GM18502 (cell line): ENCODE results near the gene ODAD4.

ENCODE experiments used
- ATAC-seq: cut with Tn5 transposase; IDR thresholded peaks from one replicate; pipeline ENCODE4 v1.9.1; 2021; ENCODE audit warnings: mild to moderate bottlenecking; ENCODE audit not compliant: unreplicated experiment, poor library complexity

Gene ODAD4

DNA sequence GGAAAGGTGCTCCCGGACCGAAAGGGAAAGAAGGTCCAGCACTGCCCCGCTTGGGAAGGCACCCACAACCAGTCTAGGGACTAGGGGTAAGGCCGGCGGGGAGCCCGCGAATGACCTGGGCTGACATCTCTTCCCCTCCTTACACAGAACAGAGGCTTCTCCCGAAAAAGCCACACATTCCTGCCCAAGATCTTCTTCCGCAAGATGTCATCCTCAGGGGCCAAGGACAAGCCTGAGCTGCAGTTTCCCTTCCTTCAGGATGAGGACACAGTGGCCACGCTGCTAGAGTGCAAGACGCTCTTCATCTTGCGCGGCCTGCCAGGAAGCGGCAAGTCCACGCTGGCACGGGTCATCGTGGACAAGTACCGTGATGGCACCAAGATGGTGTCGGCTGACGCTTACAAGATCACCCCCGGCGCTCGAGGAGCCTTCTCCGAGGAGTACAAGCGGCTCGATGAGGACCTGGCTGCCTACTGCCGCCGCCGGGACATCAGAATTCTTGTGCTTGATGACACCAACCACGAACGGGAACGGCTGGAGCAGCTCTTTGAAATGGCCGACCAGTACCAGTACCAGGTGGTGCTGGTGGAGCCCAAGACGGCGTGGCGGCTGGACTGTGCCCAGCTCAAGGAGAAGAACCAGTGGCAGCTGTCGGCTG is 37.6 kb downstream of the ODAD4 start:
- ATAC-seq: no peak

DNA sequence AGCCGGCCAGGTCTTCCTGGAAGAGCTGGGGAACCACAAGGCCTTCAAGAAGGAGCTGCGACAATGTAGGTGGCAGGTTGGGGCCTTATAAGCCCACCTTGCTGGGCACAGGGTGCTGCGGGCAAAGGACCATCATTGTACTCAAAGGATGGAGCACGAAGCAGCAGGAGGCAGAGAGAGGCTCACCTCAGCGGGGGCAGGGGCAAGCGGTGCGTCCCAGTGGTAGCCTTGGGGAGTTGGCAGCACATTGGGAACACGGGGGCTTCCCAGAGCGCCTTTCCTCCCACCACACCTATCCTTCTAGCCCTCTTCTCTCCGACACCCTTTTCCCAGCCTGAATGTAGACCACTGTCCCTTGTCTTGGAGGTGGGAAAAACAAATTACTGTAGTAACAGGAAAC is 38.3 kb downstream of the ODAD4 start:
- ATAC-seq: no peak

DNA sequence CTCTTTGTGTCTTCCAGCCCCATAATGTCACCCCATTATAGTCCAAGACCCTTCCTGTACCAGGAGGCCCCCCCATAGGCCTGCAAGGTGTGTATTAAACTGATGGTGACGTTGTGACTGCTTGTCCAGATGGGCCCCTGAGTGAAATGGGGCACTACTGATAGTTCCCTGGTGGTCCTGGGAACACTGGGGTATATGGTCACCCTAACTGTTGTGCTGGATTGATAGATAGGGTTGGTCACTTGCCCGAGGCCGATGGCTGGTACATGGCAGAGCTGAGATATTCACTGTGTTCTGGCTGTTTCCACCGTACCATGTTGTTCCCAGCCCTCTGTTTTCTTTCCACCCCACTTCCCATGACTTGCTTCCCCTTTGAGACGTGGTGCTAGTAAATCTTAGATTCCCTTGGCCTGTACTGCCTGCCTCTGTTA is 40.5 kb downstream of the ODAD4 start:
- ATAC-seq: no peak

DNA sequence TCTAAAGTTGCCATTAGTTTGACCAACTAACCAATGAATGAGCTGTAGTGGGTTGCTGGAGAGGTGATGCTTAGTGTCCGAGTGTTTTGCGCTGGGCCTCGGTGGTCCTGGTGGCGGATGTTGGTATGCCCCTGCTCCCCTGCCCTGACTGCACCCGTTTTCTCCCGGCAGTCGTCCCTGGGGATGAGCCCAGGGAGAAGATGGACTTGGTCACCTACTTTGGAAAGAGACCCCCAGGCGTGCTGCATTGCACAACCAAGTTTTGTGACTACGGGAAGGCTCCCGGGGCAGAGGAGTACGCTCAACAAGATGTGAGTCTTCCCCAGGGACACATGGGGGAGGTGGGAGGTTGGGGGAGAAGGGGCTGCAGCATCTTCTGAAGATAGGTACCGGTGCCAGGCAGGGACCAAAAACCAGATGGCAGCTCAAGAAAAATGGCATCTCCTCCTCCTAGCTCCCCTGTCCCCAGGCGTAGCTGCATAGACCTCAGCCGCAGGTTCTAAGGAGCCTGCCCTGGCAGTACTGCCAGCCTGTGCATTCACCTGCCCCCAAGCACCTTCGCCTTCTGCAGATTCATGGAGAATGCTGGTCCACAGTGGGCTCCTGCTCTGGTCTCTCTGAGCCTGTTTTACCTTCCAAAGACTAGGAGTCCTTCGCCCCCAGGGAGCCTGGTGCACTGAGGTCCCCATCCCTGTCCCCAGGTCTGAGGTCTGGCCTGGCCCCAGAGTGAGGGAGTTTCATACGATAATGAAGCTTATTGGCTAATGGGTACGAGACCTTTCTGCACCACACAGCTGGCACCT is 41.5 kb downstream of the ODAD4 start:
- ATAC-seq: no peak

DNA sequence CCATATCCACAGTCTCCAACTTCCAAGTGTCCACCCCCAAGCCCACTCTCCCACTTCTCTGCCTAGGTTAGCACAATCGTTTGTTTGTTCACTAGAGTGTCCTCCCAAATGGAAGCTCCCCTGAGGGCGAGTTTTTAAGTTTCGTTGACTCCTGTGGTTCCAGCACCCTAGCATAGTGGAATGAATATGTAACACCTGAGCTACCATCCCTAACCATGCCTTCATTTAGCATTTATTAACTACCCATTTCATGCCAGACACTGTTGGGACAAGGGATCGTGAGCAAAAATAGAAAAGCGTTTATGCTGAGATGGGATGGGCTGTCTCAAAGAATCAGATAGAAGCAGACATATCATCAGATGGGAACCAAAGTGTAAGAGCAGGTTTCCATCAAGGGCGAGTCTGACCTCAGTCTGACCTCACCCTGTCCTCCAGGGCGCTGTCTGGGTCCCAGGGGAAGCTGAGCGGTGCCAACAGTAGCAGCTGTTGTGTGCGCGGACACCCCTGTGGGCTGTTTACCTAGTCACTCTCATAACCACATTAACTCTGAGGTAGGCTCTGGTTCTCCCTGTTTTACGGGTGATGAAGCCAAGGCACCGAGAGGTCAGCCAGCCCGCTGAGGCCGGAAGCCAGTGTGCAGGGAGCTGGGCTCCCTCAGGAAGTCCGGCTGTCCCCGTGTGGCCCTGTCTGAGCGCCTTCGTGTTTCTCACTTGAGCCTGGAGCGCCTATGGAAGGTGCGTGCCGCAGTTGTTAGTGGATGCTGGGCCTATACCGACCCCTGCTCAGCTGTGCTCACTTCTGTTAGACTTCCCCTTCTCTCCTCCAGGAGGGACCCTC is 42.4 kb downstream of the ODAD4 start:
- no peak for ATAC-seq

DNA sequence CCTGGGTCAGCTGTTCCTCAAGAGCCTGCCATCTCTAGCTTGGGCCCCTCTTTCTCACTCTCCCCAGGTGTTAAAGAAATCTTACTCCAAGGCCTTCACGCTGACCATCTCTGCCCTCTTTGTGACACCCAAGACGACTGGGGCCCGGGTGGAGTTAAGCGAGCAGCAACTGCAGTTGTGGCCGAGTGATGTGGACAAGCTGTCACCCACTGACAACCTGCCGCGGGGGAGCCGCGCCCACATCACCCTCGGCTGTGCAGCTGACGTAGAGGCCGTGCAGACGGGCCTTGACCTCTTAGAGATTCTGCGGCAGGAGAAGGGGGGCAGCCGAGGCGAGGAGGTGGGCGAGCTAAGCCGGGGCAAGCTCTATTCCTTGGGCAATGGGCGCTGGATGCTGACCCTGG is 43.0 kb downstream of the ODAD4 start:
- ATAC-seq: no peak

DNA sequence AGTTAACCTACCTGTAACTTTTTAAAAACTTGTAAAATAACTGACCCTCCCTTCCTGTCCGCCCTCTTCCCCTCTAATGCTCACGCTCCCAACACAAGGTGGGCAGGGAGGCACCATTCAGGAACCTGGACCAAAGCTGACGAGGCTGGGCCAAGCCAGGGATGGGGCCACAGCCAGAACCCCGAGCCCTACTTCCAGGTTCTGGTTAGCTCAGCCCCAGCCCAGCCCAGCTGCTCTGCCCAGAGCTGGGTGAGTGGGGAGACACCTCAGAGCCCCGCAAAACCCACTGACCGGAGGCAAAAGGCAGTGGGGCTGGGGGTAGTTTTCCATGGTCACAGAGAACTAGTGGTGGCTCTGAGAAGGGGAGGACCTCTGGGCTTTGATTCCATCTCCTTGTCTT is 43.6 kb downstream of the ODAD4 start:
- ATAC-seq: no peak

DNA sequence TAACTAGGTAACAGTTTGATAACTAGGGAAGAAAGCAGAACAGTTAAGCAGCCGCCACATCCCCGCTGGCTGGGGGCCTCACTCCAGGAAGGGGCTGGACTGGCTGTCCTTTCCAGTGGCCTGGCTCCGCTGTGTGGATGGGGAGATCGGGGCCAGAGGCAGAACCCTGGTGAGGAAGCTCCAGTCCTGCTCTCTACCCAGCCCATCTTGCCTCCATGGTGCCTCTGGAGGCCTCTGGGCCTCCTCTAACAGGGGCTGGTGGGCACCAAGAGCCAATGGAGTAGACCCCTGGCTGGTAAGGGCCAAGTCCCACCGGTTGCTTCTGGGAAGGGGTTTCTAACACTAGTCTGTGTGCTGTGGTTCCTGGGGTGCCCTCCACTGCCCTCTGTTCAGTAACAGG is 44.2 kb downstream of the ODAD4 start:
- ATAC-seq: no peak

DNA sequence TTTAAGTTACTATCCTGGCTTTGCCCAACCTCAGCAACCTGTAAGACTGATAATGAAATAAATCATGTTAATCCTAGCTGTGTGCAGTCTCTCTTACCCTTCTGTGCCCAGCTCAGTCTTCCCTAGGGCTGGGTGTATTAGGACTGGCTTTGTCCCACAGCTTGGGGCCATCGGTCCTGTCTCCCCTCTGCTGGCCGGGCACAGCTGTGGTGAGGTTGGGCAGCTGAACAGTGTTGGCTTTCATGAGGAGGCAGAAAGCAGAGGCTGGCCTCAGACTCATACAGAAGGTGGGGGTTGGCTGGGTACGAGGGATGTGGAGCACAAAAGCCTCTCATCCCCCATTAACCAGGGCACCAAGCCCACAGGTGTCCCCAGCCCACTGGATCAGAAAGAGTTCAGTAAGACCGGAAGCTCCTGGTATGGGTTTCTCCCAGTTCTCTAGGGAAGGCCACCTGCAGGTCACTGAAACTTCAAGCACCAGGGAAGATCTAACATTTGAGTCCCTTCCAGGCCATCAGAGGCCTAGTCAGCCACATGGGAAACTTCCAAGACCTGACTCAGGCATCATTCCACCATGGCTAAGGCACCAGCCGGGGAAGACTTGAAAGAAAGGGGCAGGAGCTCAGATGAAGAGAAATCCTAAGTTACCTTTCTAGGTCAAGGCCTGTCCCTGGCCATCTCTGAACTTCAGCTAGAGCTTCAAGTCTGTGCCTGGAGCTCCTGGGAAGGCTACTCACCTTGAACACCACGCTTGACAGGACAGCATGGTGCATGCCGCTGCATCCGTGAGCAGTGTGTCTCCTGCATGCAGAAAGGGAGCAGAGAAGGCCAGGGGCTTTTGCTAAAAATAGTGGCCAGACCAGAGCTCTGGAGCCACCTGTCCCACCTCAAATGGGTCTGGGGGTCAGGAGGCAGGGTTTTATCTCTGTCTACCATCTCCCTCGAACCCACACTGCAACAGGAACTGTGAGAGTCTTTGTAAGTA is 45.0 kb downstream of the ODAD4 start:
- no peak for ATAC-seq

DNA sequence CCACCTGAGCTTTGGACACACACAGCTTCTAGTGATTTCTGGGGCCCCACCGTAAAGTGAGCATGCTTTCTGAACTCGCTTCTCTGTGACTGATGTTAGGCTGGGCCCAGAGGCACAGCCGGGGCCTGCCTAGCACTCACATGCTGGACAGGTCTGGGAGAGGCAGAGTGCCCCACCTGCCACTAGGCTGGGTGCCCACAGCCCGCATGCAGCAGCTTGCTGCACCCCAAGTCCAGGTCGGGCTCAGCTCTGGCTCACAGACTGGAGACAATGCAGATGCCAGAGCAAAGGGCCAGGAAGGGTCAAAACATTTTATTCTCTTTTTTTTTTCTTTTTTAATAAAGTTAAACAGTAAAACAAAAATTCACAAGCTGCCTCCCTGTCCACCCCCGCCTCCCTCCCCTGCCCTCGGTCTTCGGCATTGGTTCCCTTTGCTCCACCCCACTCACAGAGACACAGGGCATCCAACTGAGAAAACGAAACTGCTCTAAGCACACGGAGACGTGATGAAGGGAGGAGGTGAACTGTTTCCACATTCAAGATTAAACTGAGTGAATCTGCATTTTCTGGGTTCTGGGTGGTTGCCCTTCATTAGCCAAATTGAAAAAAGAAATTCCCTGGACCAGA is 45.8 kb downstream of the ODAD4 start:
- no peak for ATAC-seq

DNA sequence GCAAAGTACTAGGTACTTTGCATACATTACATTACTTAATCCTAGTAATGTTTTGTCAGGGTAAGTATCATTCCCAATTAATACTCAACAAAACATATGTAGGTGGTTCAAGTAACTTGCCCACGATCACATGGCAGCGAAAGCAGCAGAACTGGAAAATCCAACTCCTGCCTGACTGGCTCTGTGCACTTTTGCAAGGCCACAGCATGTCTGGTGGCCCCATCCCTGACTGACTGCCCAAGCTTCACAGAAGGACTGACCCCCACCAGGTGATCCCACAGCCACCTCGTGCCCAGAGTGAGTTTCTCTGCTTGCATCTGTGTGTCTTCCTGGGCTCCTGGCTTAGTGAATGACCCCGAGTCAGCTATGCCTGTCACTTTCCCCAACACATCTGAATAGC is 47.6 kb downstream of the ODAD4 start:
- no peak for ATAC-seq

DNA sequence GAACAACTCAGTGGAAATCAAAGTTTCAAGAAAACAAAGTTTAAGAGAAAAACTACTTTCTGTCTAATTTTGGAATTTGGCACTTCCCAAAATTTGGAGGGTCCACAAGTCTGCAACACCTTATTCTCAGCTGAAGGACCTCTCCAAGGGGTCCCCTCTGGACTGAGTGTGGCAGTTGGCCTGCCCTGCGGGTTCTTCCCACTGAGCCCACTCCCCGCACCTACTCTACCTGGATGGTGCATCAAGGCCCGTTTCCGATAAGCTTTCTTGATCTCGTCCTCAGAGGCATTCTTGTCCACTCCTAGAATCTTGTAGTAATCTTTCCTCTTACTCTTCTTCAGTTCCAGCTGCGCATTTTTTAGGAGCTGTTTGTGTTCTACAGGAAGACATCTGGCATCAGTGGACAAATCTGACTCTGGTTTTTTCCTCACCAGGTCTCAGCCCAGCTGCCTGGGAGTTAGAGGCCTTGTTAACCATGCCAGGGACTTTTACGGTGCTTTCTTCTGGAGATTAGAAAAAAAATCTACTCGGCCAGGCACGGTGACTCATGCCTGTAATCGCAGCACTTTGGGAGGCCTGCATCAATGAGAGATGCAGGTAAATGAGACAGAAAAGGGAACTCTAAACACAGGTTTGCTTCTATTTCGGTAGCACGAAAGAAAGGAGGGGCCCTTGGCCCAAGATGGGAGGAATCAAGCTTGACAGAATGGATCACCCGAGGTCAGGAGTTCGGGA is 51.8 kb downstream of the ODAD4 start:
- ATAC-seq: no peak

DNA sequence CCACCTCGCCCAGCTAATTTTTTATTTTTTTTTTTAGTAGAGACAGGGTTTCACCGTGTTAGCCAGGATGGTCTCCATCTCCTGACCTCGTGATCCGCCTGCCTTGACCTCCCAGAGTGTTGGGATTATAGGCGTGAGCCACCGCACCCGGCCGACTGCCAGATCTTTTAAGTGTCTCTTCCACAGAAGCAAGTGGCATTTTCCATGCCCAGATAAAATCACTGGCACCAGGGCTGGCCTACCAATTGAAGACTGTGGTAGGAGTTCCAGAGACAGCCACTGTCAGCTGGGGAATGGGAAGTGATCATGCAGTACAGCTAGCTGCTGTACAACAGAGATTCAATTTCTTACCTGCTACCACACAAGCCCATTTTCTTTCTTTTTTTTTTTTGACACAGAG is 54.0 kb downstream of the ODAD4 start:
- ATAC-seq: no peak

DNA sequence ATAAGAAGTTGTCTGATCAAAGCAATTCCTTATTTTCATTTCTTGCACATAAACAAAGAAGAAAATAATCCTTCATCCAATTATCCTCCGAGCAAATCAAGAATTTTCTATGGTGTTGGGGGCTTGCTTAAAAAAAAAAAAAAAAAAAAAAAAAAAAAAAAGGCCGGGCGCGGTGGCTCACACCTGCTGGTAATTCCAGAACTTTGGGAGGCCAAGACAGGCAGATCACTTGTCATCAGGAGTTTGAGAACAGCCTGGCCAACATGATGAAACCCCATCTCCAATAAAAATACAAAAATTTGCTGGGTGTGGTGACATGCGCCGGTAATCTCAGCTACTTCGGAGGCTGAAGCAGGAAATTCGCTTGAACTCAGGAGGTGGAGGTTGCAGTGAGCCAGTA is 55.5 kb downstream of the ODAD4 start:
- no peak for ATAC-seq

DNA sequence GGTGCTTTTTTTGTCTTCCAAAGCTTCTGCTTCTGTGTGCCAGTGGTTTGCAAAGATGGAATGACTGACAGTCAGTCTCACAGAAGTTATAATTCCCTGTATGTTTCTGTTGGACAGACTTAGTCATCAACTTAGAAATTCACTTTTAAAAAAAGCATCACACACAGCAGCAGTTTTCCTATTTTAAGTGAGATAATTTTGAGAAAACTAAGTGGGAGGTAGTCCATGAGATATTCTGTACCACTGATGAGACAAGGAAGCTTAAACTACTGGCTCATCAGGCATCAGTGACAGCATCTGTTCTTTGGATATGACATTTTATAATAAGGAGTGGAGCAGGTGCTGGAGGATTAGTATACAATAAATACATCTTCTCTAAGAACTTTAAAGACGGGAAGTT is 56.2 kb downstream of the ODAD4 start:
- ATAC-seq: no peak

DNA sequence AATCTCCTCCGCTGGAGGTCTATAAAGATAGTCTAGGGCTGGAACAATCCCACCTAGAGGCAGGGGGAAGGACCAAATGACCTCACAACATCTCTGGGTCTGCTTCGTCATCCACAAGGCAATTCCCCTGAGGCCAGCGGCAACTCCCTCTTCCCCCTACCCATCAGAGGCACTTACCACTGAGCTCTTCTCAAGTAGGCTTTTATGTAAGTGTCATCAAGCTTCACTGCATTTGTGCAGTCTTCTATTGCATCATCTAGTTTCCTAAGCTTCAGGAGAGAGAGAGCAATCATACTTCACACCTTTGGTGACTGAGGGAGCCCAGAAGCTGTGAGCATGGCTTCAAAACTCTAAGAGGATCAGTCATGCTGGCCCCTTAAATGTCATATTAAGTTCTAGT is 57.2 kb downstream of the ODAD4 start:
- ATAC-seq: no peak

DNA sequence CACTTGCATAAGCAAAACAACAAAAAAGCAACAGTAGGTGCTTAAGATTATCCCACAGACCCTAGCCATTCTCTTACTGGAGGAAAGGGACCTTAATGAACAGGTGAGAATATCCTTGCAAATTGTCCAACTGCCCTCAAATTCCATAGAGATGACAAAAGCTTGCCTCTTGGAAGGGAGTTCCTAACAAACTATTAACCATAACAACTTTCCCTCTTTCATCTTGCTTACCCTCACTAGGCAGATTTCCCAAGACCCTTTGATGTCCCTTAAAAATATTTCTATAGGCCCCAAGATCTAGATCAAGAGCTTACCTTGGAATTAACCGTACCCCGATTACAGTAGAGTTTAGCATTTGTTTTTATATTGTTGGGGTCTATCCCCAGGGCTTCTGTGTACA is 58.0 kb downstream of the ODAD4 start:
- no peak for ATAC-seq

DNA sequence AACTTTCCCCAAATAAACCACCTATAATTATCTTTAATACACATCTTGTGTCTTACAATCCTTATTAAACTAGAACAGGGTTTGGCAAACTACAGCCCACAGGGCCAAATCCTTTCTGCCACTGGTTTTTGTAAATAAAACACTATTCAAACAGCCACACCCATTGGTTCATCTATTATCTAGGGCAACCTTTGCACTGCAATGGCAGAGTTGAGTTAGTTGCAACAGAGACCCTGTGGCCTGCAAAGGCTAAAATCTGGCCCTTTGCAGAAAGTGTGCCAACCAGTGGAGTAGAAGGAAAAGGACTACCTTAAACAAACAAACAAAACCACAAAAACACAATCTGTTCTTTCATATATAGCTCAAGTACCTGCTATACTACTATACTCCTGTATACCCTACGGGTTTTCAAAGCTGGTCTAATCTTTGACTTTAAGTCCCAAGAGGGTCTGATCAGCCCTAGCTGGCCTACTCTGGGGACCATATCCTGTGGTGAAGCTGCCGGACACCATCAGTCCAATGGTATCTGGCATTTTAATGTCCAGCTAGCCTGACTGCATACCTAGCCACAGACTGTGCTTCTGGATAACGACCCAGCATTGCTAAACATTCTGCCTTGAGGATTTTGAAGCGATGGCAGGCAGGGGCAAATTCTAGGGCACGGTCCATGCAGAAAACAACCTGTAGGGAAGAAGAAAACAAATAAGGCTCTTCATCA is 59.4 kb downstream of the ODAD4 start:
- ATAC-seq: no peak
